HEK293T (cell line): ENCODE data around the gene EBPL.
"Not testable (repeated sequence)": the region's sequence is repeated elsewhere in the genome, so short reads cannot be mapped to it uniquely, and the experiment has no call there.

Experiments
- CTCF ChIA-PET: fragments of 350-600 bp; formaldehyde crosslinking; extraction: SDS; loops from one replicate; lab custom pipeline; 2021; ENCODE audit warnings: antibody characterized with exemption, inconsistent platforms; lab: Yijun Ruan, JAX
- POLR2A ChIA-PET: fragments of 350-600 bp; formaldehyde crosslinking; extraction: SDS; loops from one replicate; lab custom pipeline; 2020; ENCODE audit warnings: antibody characterized with exemption, inconsistent platforms; lab: Yijun Ruan, JAX
- DNase-seq: peaks from one replicate; pipeline ENCODE4 v3.0.0; 2012; ENCODE audit warnings: mixed read lengths; ENCODE audit errors: extremely low spot score
- BHLHE40 ChIP-seq: fragments of 450-650 bp; IDR thresholded peaks from 2 replicates; pipeline ENCODE4 v1.6.1; 2016; ENCODE audit warnings: mild to moderate bottlenecking, moderate library complexity, borderline replicate concordance
- ELF4 ChIP-seq: fragments of 450-650 bp; IDR thresholded peaks from 2 replicates; pipeline ENCODE4 v1.6.1; 2017; ENCODE audit warnings: antibody characterized with exemption
- FOXA1 ChIP-seq: fragments of 450-650 bp; IDR thresholded peaks from 2 replicates; pipeline ENCODE4 v1.6.1; 2016; ENCODE audit warnings: mild to moderate bottlenecking
- FOXK2 ChIP-seq: fragments of 450-650 bp; IDR thresholded peaks from 2 replicates; pipeline ENCODE4 v1.6.1; 2016; ENCODE audit warnings: mild to moderate bottlenecking
- FOXM1 ChIP-seq: fragments of 450-650 bp; IDR thresholded peaks from 2 replicates; pipeline ENCODE4 v1.6.1; 2017; ENCODE audit warnings: mild to moderate bottlenecking, borderline replicate concordance
- HDGF ChIP-seq: fragments of 450-650 bp; IDR thresholded peaks from 2 replicates; pipeline ENCODE4 v1.6.1; 2017; ENCODE audit warnings: antibody characterized with exemption, borderline replicate concordance
- L3MBTL2 ChIP-seq: fragments of 450-650 bp; conservative IDR thresholded peaks from 2 replicates; pipeline ENCODE4 v1.6.1; 2016; ENCODE audit warnings: mild to moderate bottlenecking
- NFRKB ChIP-seq: fragments of 450-650 bp; IDR thresholded peaks from 2 replicates; pipeline ENCODE4 v1.6.1; 2016; ENCODE audit warnings: mild to moderate bottlenecking, moderate library complexity
- PKNOX1 ChIP-seq: fragments of 450-650 bp; IDR thresholded peaks from 2 replicates; pipeline ENCODE4 v1.6.1; 2016
- SP1 ChIP-seq: fragments of 450-650 bp; IDR thresholded peaks from 2 replicates; pipeline ENCODE4 v1.6.1; 2017
- SUZ12 ChIP-seq: fragments of 450-650 bp; IDR thresholded peaks from 2 replicates; pipeline ENCODE4 v1.6.1; 2016; ENCODE audit warnings: mild to moderate bottlenecking
- TARDBP ChIP-seq: fragments of 450-650 bp; IDR thresholded peaks from 2 replicates; pipeline ENCODE4 v1.6.1; 2016
- ZNF384 ChIP-seq: fragments of 450-650 bp; IDR thresholded peaks from 2 replicates; pipeline ENCODE4 v1.6.1; 2016

EBPL gene

GRCh38 chr13:49616676-49617065, 74.6 kb downstream of the EBPL start:
- ChIA-PET CTCF (no interaction called here), POLR2A (no interaction called here)
- no peak for DNase-seq
- TF ChIP-seq ELF4, result no peak
- TF ChIP-seq ZNF384, result no peak
- TF ChIP-seq PKNOX1, result no peak
- no peak for TF ChIP-seq HDGF
- no peak for TF ChIP-seq TARDBP
- no peak for TF ChIP-seq SP1
- no peak for TF ChIP-seq FOXK2
- no peak for TF ChIP-seq BHLHE40
- no peak for TF ChIP-seq FOXM1

- no peak for DNase-seq
- ChIA-PET POLR2A (no interaction called here), CTCF (no interaction called here)
- TF ChIP-seq SUZ12, result no peak
- no peak for TF ChIP-seq FOXA1
- no peak for TF ChIP-seq ELF4
- no peak for TF ChIP-seq HDGF
- TF ChIP-seq NFRKB, result no peak
- TF ChIP-seq SP1, result no peak
- no peak for TF ChIP-seq TARDBP
- no peak for TF ChIP-seq FOXK2
- TF ChIP-seq PKNOX1, result no peak
- TF ChIP-seq L3MBTL2, result no peak
Measured at GRCh38 chr13:49615836-49616675, 75.2 kb downstream of the EBPL start.

- CTCF ChIA-PET, DNase-seq, POLR2A ChIA-PET: not testable (repeated sequence)
Measured at GRCh38 chr13:49612042-49612441, 79.2 kb downstream of the EBPL start.
